DMS79 (cell line): ENCODE measurements around the gene C5orf22.
"Not testable (repeated sequence)": the region's sequence is repeated elsewhere in the genome, so short reads cannot be mapped to it uniquely, and the experiment has no call there.

Source experiments
- DNase-seq: peaks from one replicate; lab custom pipeline; 2025; lab: John Stamatoyannopoulos, UW

C5orf22 gene

GRCh38 chr5:31531888-31532547, at the start of gene C5orf22, which contains the start of gene DROSHA:
Gene C5orf22 (plus strand): TSS chr5:31532301. CDS start chr5:31532393, 92 bp downstream.
Gene DROSHA (minus strand): TSS chr5:31532093. CDS start chr5:31529059, 3,034 bp downstream.
- DNase-seq = peak; percentile 87

GRCh38 chr5:31485376-31486207, 46.5 kb upstream of the C5orf22 start:
- DNase-seq = no peak

- no peak for DNase-seq
These were observed 45.7 kb upstream of the C5orf22 start for GRCh38 chr5:31486441-31486840.

- DNase-seq = no peak
These were observed 44.6 kb upstream of the C5orf22 start for GRCh38 chr5:31487506-31487905.

- DNase-seq = no peak
These were observed 39.2 kb upstream of the C5orf22 start for GRCh38 chr5:31492869-31493268.

- DNase-seq = no peak
These were observed 36.8 kb upstream of the C5orf22 start for GRCh38 chr5:31495336-31495735.

GRCh38 chr5:31496301-31496700, 35.8 kb upstream of the C5orf22 start:
- DNase-seq = no peak

GRCh38 chr5:31496891-31497290, 35.2 kb upstream of the C5orf22 start:
- no peak for DNase-seq

- DNase-seq = no peak
These were observed 31.8 kb upstream of the C5orf22 start for GRCh38 chr5:31500256-31500655.

- no peak for DNase-seq
These were observed 29.6 kb upstream of the C5orf22 start for GRCh38 chr5:31502506-31502905.

- no peak for DNase-seq
These were observed 27.6 kb upstream of the C5orf22 start for GRCh38 chr5:31504529-31504928.

- no peak for DNase-seq
These were observed 20.8 kb upstream of the C5orf22 start for GRCh38 chr5:31511305-31511704.

- no peak for DNase-seq
These were observed 15.3 kb upstream of the C5orf22 start for GRCh38 chr5:31516802-31517201.

GRCh38 chr5:31523041-31523440, 9.1 kb upstream of the C5orf22 start:
- DNase-seq = no peak

- no peak for DNase-seq
These were observed 1.4 kb upstream of the C5orf22 start for GRCh38 chr5:31530541-31531265.

- no peak for DNase-seq
These were observed 586 bp upstream of the C5orf22 start for GRCh38 chr5:31531543-31531887.

GRCh38 chr5:31534527-31535046, 2.5 kb downstream of the C5orf22 start:
- no peak for DNase-seq

GRCh38 chr5:31536873-31537272, 4.8 kb downstream of the C5orf22 start:
- DNase-seq = no peak

GRCh38 chr5:31537349-31537748, 5.2 kb downstream of the C5orf22 start:
- no peak for DNase-seq

GRCh38 chr5:31537851-31538250, 5.8 kb downstream of the C5orf22 start:
- DNase-seq = no peak

GRCh38 chr5:31549114-31549513, 17.0 kb downstream of the C5orf22 start:
- not testable (repeated sequence) for DNase-seq

- no peak for DNase-seq
These were observed 19.8 kb downstream of the C5orf22 start for GRCh38 chr5:31551878-31552277.
